Measurements from ENCODE around the gene ABCA9.

The ABCA9 gene

GRCh38 chr17:69090365-69090764 is 29.6 kb upstream of the ABCA9 start:
- no peak overlapping the region for H2BK5ac ChIP-seq (ENCODE audit: low read length)
- H3K4me2 ChIP-seq (ENCODE audit: insufficient read depth, low read length, poor library complexity, severe bottlenecking) = no peak overlapping the region
- no peaks in the 10 kb centered on the region for H3K4me1 ChIP-seq (ENCODE audit: control insufficient read depth in 2 of 2, insufficient read depth in 1 of 2, low read depth in 1 of 2, low read length in 2 of 2)
- H2BK120ac ChIP-seq (ENCODE audit: low read depth, low read length) = no peak overlapping the region
- no peak overlapping the region for H3K9ac ChIP-seq (ENCODE audit: low read depth, low read length, poor library complexity)
- H3K9me3 ChIP-seq (replicated peaks in 1 of 2; ENCODE audit: control insufficient read depth in 2 of 2, insufficient read depth in 1 of 2, low read depth in 1 of 2, low read length in 2 of 2) = no peaks in the 10 kb centered on the region
- no peaks in the 10 kb centered on the region for H3K79me1 ChIP-seq (ENCODE audit: low read depth, low read length)
- no peaks in the 10 kb centered on the region for H3K36me3 ChIP-seq (replicated peaks in 1 of 2; ENCODE audit: control insufficient read depth in 2 of 2, insufficient read depth in 2 of 2, low read length in 2 of 2)
- no peak overlapping the region for H4K91ac ChIP-seq (ENCODE audit: low read depth, low read length, poor library complexity)
- no peak overlapping the region for H4K8ac ChIP-seq (ENCODE audit: low read depth, low read length)
- H3K18ac ChIP-seq (ENCODE audit: low read length) = no peak overlapping the region
- no peaks in the 10 kb centered on the region for H3K27me3 ChIP-seq (ENCODE audit: control insufficient read depth in 3 of 3, insufficient read depth in 3 of 3, low read depth in 1 of 3, low read length in 3 of 3)
- DNase-seq (ENCODE audit: low spot score) = no peak
- H3K14ac ChIP-seq (ENCODE audit: low read length) = no peak overlapping the region
- H3K4ac ChIP-seq (ENCODE audit: low read length) = no peak overlapping the region
- no peak overlapping the region for H3K4me3 ChIP-seq (ENCODE audit: low read length in 2 of 2)
- H3K27ac ChIP-seq (replicated peaks; ENCODE audit: low read length) = no peak overlapping the region
- no peak overlapping the region for H3K23ac ChIP-seq (ENCODE audit: low read depth, low read length, poor library complexity)
- H2BK12ac ChIP-seq (ENCODE audit: low read length) = no peak overlapping the region
- no CpG with 5 or more reads among the region's 4 CpGs for WGBS, 2 donors (ENCODE audit: extremely low coverage in 2 of 2, insufficient read length in 2 of 2, insufficient replicate concordance in 1 of 2)
- no peak overlapping the region for H2AK5ac ChIP-seq (ENCODE audit: low read depth, low read length)
- H2BK15ac ChIP-seq (ENCODE audit: low read length) = no peak overlapping the region
- H2AFZ ChIP-seq (ENCODE audit: low read length) = no peak overlapping the region

DNA sequence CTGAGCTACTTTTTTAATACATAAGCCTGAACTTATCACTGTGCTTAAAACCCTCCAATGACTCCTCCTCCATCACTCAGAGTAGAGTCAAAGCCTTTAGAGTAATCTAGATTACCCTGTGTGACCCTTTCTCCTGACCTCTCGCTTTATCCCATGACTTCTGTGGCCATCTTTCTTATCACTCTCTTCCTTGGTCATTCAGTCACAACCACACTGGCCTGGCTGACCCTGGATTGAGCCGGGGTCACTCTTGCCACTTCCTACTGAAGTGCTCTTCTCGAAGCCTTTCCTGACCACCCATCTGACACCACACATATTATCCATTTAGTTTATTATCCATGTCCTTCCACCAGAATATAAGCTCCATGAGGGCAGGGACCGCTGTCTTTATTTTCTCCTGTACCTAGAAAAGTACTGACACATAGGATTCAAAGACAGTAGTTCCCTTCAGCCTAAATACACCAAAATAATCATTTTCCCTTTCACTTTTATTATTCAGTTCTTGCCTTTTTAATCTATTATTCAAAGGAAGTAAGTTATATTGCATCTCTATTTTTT is 28.0 kb upstream of the ABCA9 start:
- H2BK12ac ChIP-seq (ENCODE audit: low read length) = no peak overlapping the region
- no peak overlapping the region for H4K8ac ChIP-seq (ENCODE audit: low read depth, low read length)
- H3K27me3 ChIP-seq (ENCODE audit: control insufficient read depth in 3 of 3, insufficient read depth in 3 of 3, low read depth in 1 of 3, low read length in 3 of 3) = no peaks in the 10 kb centered on the region
- H2AK5ac ChIP-seq (ENCODE audit: low read depth, low read length) = no peak overlapping the region
- no peak overlapping the region for H3K18ac ChIP-seq (ENCODE audit: low read length)
- no peak overlapping the region for H3K9ac ChIP-seq (ENCODE audit: low read depth, low read length, poor library complexity)
- no peaks in the 10 kb centered on the region for H3K36me3 ChIP-seq (replicated peaks in 1 of 2; ENCODE audit: control insufficient read depth in 2 of 2, insufficient read depth in 2 of 2, low read length in 2 of 2)
- no peak overlapping the region for H3K23ac ChIP-seq (ENCODE audit: low read depth, low read length, poor library complexity)
- no peaks in the 10 kb centered on the region for H3K79me1 ChIP-seq (ENCODE audit: low read depth, low read length)
- no peak overlapping the region for H4K91ac ChIP-seq (ENCODE audit: low read depth, low read length, poor library complexity)
- no peak overlapping the region for H3K14ac ChIP-seq (ENCODE audit: low read length)
- H3K27ac ChIP-seq (replicated peaks; ENCODE audit: low read length) = no peak overlapping the region
- H3K4me3 ChIP-seq (ENCODE audit: low read length in 2 of 2) = no peak overlapping the region
- no peak overlapping the region for H2BK120ac ChIP-seq (ENCODE audit: low read depth, low read length)
- no peak overlapping the region for H3K4me2 ChIP-seq (ENCODE audit: insufficient read depth, low read length, poor library complexity, severe bottlenecking)
- no peak overlapping the region for H2BK5ac ChIP-seq (ENCODE audit: low read length)
- H3K4ac ChIP-seq (ENCODE audit: low read length) = no peak overlapping the region
- H3K9me3 ChIP-seq (replicated peaks in 1 of 2; ENCODE audit: control insufficient read depth in 2 of 2, insufficient read depth in 1 of 2, low read depth in 1 of 2, low read length in 2 of 2) = no peaks in the 10 kb centered on the region
- H2BK15ac ChIP-seq (ENCODE audit: low read length) = no peak overlapping the region
- no peaks in the 10 kb centered on the region for H3K4me1 ChIP-seq (ENCODE audit: control insufficient read depth in 2 of 2, insufficient read depth in 1 of 2, low read depth in 1 of 2, low read length in 2 of 2)
- no CpG with 5 or more reads among the region's 4 CpGs for WGBS, 2 donors (ENCODE audit: extremely low coverage in 2 of 2, insufficient read length in 2 of 2, insufficient replicate concordance in 1 of 2)
- no peak overlapping the region for H2AFZ ChIP-seq (ENCODE audit: low read length)
- no peak for DNase-seq (ENCODE audit: low spot score)

GRCh38 chr17:69086641-69087040 is 25.9 kb upstream of the ABCA9 start:
- no peak overlapping the region for H2AK5ac ChIP-seq (ENCODE audit: low read depth, low read length)
- no peaks in the 10 kb centered on the region for H3K36me3 ChIP-seq (replicated peaks in 1 of 2; ENCODE audit: control insufficient read depth in 2 of 2, insufficient read depth in 2 of 2, low read length in 2 of 2)
- H2BK12ac ChIP-seq (ENCODE audit: low read length) = no peak overlapping the region
- whole genome bisulfite sequencing, 2 donors (ENCODE audit: extremely low coverage in 2 of 2, insufficient read length in 2 of 2, insufficient replicate concordance in 1 of 2) = 100% methylated on average over 1 of the region's 1 CpG; no CpG with 5 or more reads in 1 of the 2 donors
- H3K4ac ChIP-seq (ENCODE audit: low read length) = no peak overlapping the region
- H3K9me3 ChIP-seq (replicated peaks in 1 of 2; ENCODE audit: control insufficient read depth in 2 of 2, insufficient read depth in 1 of 2, low read depth in 1 of 2, low read length in 2 of 2) = peaks cover 3% of the 10 kb centered on the region in 2 donors
- H3K9ac ChIP-seq (ENCODE audit: low read depth, low read length, poor library complexity) = no peak overlapping the region
- H3K4me1 ChIP-seq (ENCODE audit: control insufficient read depth in 2 of 2, insufficient read depth in 1 of 2, low read depth in 1 of 2, low read length in 2 of 2) = no peaks in the 10 kb centered on the region
- no peaks in the 10 kb centered on the region for H3K27me3 ChIP-seq (ENCODE audit: control insufficient read depth in 3 of 3, insufficient read depth in 3 of 3, low read depth in 1 of 3, low read length in 3 of 3)
- no peak overlapping the region for H3K14ac ChIP-seq (ENCODE audit: low read length)
- no peak overlapping the region for H2BK120ac ChIP-seq (ENCODE audit: low read depth, low read length)
- no peak overlapping the region for H3K18ac ChIP-seq (ENCODE audit: low read length)
- DNase-seq (ENCODE audit: low spot score) = no peak
- no peak overlapping the region for H2BK15ac ChIP-seq (ENCODE audit: low read length)
- H3K27ac ChIP-seq (replicated peaks; ENCODE audit: low read length) = no peak overlapping the region
- no peak overlapping the region for H2AFZ ChIP-seq (ENCODE audit: low read length)
- H4K8ac ChIP-seq (ENCODE audit: low read depth, low read length) = no peak overlapping the region
- no peak overlapping the region for H4K91ac ChIP-seq (ENCODE audit: low read depth, low read length, poor library complexity)
- no peak overlapping the region for H3K4me3 ChIP-seq (ENCODE audit: low read length in 2 of 2)
- no peak overlapping the region for H2BK5ac ChIP-seq (ENCODE audit: low read length)
- no peak overlapping the region for H3K4me2 ChIP-seq (ENCODE audit: insufficient read depth, low read length, poor library complexity, severe bottlenecking)
- H3K79me1 ChIP-seq (ENCODE audit: low read depth, low read length) = no peaks in the 10 kb centered on the region
- H3K23ac ChIP-seq (ENCODE audit: low read depth, low read length, poor library complexity) = no peak overlapping the region

DNA sequence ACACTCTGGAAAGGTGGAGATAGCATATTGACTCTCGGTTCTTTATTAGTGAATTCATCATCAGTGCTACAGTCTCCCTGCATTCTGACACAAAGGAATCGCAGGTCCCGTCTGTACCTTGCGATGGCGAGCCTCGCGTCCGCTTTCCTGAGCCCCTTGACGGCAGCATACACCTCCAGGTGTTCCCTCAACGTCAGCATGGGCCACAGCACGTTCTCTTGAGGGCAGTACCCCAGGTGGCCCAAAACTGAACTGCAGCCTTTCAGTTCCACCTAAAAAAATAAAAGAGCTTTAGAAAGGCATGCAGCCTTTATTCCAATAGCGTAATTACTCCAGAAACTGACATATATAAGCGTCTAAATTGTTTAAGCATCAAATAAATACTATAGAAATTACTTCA is 24.2 kb upstream of the ABCA9 start:
- H3K9ac ChIP-seq (ENCODE audit: low read depth, low read length, poor library complexity) = no peak overlapping the region
- no peak overlapping the region for H2BK15ac ChIP-seq (ENCODE audit: low read length)
- no peak overlapping the region for H2BK12ac ChIP-seq (ENCODE audit: low read length)
- H3K27ac ChIP-seq (replicated peaks; ENCODE audit: low read length) = no peak overlapping the region
- H2AK5ac ChIP-seq (ENCODE audit: low read depth, low read length) = no peak overlapping the region
- H3K36me3 ChIP-seq (replicated peaks in 1 of 2; ENCODE audit: control insufficient read depth in 2 of 2, insufficient read depth in 2 of 2, low read length in 2 of 2) = no peaks in the 10 kb centered on the region
- no peak overlapping the region for H4K8ac ChIP-seq (ENCODE audit: low read depth, low read length)
- no peak overlapping the region for H2AFZ ChIP-seq (ENCODE audit: low read length)
- WGBS, 2 donors (ENCODE audit: extremely low coverage in 2 of 2, insufficient read length in 2 of 2, insufficient replicate concordance in 1 of 2) = no CpG with 5 or more reads among the region's 13 CpGs
- no peaks in the 10 kb centered on the region for H3K4me1 ChIP-seq (ENCODE audit: control insufficient read depth in 2 of 2, insufficient read depth in 1 of 2, low read depth in 1 of 2, low read length in 2 of 2)
- no peak overlapping the region for H2BK120ac ChIP-seq (ENCODE audit: low read depth, low read length)
- no peak overlapping the region for H3K4ac ChIP-seq (ENCODE audit: low read length)
- no peak overlapping the region for H3K14ac ChIP-seq (ENCODE audit: low read length)
- H3K18ac ChIP-seq (ENCODE audit: low read length) = no peak overlapping the region
- no peak overlapping the region for H3K4me2 ChIP-seq (ENCODE audit: insufficient read depth, low read length, poor library complexity, severe bottlenecking)
- no peak overlapping the region for H4K91ac ChIP-seq (ENCODE audit: low read depth, low read length, poor library complexity)
- H2BK5ac ChIP-seq (ENCODE audit: low read length) = no peak overlapping the region
- no peaks in the 10 kb centered on the region for H3K27me3 ChIP-seq (ENCODE audit: control insufficient read depth in 3 of 3, insufficient read depth in 3 of 3, low read depth in 1 of 3, low read length in 3 of 3)
- no peaks in the 10 kb centered on the region for H3K79me1 ChIP-seq (ENCODE audit: low read depth, low read length)
- DNase-seq (ENCODE audit: low spot score) = peak; percentile 11
- no peak overlapping the region for H3K4me3 ChIP-seq (ENCODE audit: low read length in 2 of 2)
- peaks cover 3% of the 10 kb centered on the region in 2 donors for H3K9me3 ChIP-seq (replicated peaks in 1 of 2; ENCODE audit: control insufficient read depth in 2 of 2, insufficient read depth in 1 of 2, low read depth in 1 of 2, low read length in 2 of 2)
- H3K23ac ChIP-seq (ENCODE audit: low read depth, low read length, poor library complexity) = no peak overlapping the region

Data from neuronal stem cell (in vitro differentiated cells).